GM23248 (cell line): Measurements from ENCODE around the gene TENM3. TPM values are rescaled to one million over a fixed set of nuclear protein-coding genes. Genes with fewer than 3 reads are reported as not detected.

Experiments used
- DNase-seq: peaks from one replicate; pipeline ENCODE4 v3.0.0-alpha.2; 2015
- H2AFZ ChIP-seq: fragments of 200-600 bp; sonication (generic); 2 replicates; pipeline ENCODE4 v1.6.1; 2016; ENCODE audit warnings: antibody characterized with exemption
- H3F3A ChIP-seq: fragments of 200-600 bp; sonication (generic); 2 replicates; pipeline ENCODE4 v1.6.1; 2016; ENCODE audit warnings: mild to moderate bottlenecking, antibody characterized with exemption, mixed run types; ENCODE audit not compliant: insufficient read depth
- H3K27ac ChIP-seq: fragments of 200-600 bp; sonication (generic); 2 replicates; pipeline ENCODE4 v1.5.1; 2016; ENCODE audit warnings: mild to moderate bottlenecking
- H3K27me3 ChIP-seq: fragments of 200-600 bp; sonication (generic); replicated peaks from 2 replicates; pipeline ENCODE4 v1.6.1; 2016; ENCODE audit warnings: mild to moderate bottlenecking; ENCODE audit not compliant: insufficient read depth
- H3K36me3 ChIP-seq: fragments of 200-600 bp; sonication (generic); 2 replicates; pipeline ENCODE4 v1.6.1; 2016; ENCODE audit warnings: low read depth, mild to moderate bottlenecking
- H3K4me1 ChIP-seq: fragments of 200-600 bp; sonication (generic); 2 replicates; pipeline ENCODE4 v1.6.1; 2016; ENCODE audit warnings: mild to moderate bottlenecking; ENCODE audit not compliant: insufficient read depth
- H3K4me2 ChIP-seq: fragments of 200-600 bp; sonication (generic); one replicate; pipeline ENCODE4 v1.6.1; 2016; ENCODE audit warnings: mild to moderate bottlenecking; ENCODE audit not compliant: unreplicated experiment
- H3K4me3 ChIP-seq: fragments of 200-600 bp; sonication (generic); 2 replicates; pipeline ENCODE4 v1.5.1; 2016; ENCODE audit warnings: mild to moderate bottlenecking
- H3K79me2 ChIP-seq: fragments of 200-600 bp; sonication (generic); 2 replicates; pipeline ENCODE4 v1.6.1; 2016; ENCODE audit warnings: mild to moderate bottlenecking; ENCODE audit not compliant: insufficient read depth
- H3K9ac ChIP-seq: fragments of 200-600 bp; sonication (generic); 2 replicates; pipeline ENCODE4 v1.6.1; 2016; ENCODE audit warnings: mild to moderate bottlenecking
- H3K9me2 ChIP-seq: fragments of 200-600 bp; sonication (generic); 2 replicates; pipeline ENCODE4 v1.6.1; 2016; ENCODE audit warnings: mixed run types, mild to moderate bottlenecking, moderate library complexity; ENCODE audit not compliant: insufficient read depth
- H3K9me3 ChIP-seq: fragments of 200-600 bp; sonication (generic); one replicate; pipeline ENCODE4 v1.6.1; 2017; ENCODE audit warnings: low read depth
- H4K20me1 ChIP-seq: fragments of 200-600 bp; sonication (generic); 2 replicates; pipeline ENCODE4 v1.6.0; 2016; ENCODE audit not compliant: insufficient read depth
- EZH2 ChIP-seq: fragments of 200-600 bp; sonication (generic); IDR thresholded peaks from 2 replicates; pipeline ENCODE4 v1.6.1; 2018; ENCODE audit warnings: antibody characterized with exemption, mild to moderate bottlenecking; ENCODE audit not compliant: insufficient read depth, poor library complexity, severe bottlenecking
- EZH2phosphoT487 ChIP-seq: fragments of 200-600 bp; sonication (generic); IDR thresholded peaks from 2 replicates; pipeline ENCODE4 v1.6.1; 2018; ENCODE audit warnings: antibody characterized with exemption, moderate library complexity, mild to moderate bottlenecking, low read depth; ENCODE audit not compliant: insufficient read depth
- WGBS, 2 experiments: methylation state at CpG; one replicate each; pipeline ENCODE4 v1.1.6; 2015 to 2017; ENCODE audit warnings: low lambda C conversion rate in 2 of 2, low coverage in 1 of 2; ENCODE audit errors: missing lambda C conversion rate in 2 of 2; 5-methylcytosine and 5-hydroxymethylcytosine counted together
- in situ Hi-C: fragments of 300-500 bp; cut with MboI; formaldehyde crosslinking; loops from 2 replicates; pipeline ENCODE4 v1.15.0; 2020
- polyA plus RNA-seq: library from polyadenylated mRNA; unstranded; fragments of >200 nt; fragmentation: Nextera tagmentation; extraction: Ambion mirVana; gene quantifications from 2 replicates; pipeline ENCODE4 v1.2.1, GENCODE V29; 2016
- total RNA-seq: library from RNA; depleted of rRNA; stranded (reverse); fragments of >200 nt; shearing (Covaris generic); gene quantifications from 2 replicates; pipeline ENCODE4 v1.2.3, GENCODE V29; 2014

The TENM3 gene
- total and polyA plus RNA-seq, 2 experiments from 2014 or later, result 0.83 to 8.1 TPM

- H3K9me2 ChIP-seq, result no peaks in the 10 kb centered on the region
- H3K4me2 ChIP-seq, result no peak overlapping the region
- H3K9me3 ChIP-seq, result no peaks in the 10 kb centered on the region
- no peaks in the 10 kb centered on the region for H4K20me1 ChIP-seq
- no peaks in the 10 kb centered on the region for H3K36me3 ChIP-seq
- no peak for DNase-seq
- no peak overlapping the region for H2AFZ ChIP-seq
- H3K79me2 ChIP-seq, result no peaks in the 10 kb centered on the region
- H3K27ac ChIP-seq, result no peak overlapping the region
- peaks cover 14% of the 10 kb centered on the region for H3K27me3 ChIP-seq
- no peak overlapping the region for H3K9ac ChIP-seq
- H3F3A ChIP-seq, result no peaks in the 10 kb centered on the region
- WGBS, 2 experiments, result 36 to 37% methylated on average over 17 of the region's 17 CpGs
- no peaks in the 10 kb centered on the region for H3K4me1 ChIP-seq
- in situ Hi-C loops, result no loop called here
- TF ChIP-seq EZH2phosphoT487 (no peak), EZH2 (no peak)
- H3K4me3 ChIP-seq, result no peak overlapping the region
These were observed 599.7 kb downstream of the TENM3 start for GRCh38 chr4:182842759-182843390.

GRCh38 chr4:182843808-182844325 is 600.7 kb downstream of the TENM3 start:
- in situ Hi-C loops, result no loop called here
- Histone ChIP-seq H3K9me2 (no peaks in the 10 kb centered on the region), H3K9me3 (no peaks in the 10 kb centered on the region), H3K4me2 (no peak overlapping the region), H3K4me3 (no peak overlapping the region), H3K27me3 (peaks cover 14% of the 10 kb centered on the region), H3K9ac (no peak overlapping the region), H2AFZ (no peak overlapping the region), H3K79me2 (no peaks in the 10 kb centered on the region), H3K36me3 (no peaks in the 10 kb centered on the region), H3K27ac (no peak overlapping the region), H3F3A (no peaks in the 10 kb centered on the region), H4K20me1 (no peaks in the 10 kb centered on the region), H3K4me1 (no peaks in the 10 kb centered on the region)
- WGBS, 2 experiments, result 53 to 66% methylated on average over 8 to 9 of the region's 9 CpGs
- no peak for TF ChIP-seq EZH2phosphoT487
- no peak for TF ChIP-seq EZH2
- DNase-seq, result no peak

DNA sequence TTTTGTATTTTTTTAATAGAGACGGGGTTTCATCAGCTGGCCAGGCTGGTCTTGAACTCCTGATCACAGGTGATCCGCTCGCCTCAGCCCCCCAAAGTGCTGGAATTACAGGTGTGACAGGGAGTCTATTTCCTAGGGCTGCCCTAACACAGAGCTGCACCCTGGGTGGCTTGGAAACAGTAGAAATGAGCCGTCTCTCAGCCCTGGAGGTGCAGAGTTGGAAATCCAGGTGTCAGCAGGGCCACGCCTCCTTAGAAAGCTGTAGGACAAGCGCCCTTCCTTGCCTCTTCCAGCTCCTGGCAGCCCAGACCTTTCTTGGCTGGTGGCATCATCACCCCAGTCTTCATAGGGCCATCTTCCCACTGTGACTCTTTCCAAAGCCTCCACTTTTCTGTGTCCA is 602.4 kb downstream of the TENM3 start:
- peaks cover 14% of the 10 kb centered on the region for H3K27me3 ChIP-seq
- no peak overlapping the region for H2AFZ ChIP-seq
- H3K9me3 ChIP-seq, result no peaks in the 10 kb centered on the region
- no peaks in the 10 kb centered on the region for H3K9me2 ChIP-seq
- H4K20me1 ChIP-seq, result no peaks in the 10 kb centered on the region
- H3K4me2 ChIP-seq, result no peak overlapping the region
- H3K4me3 ChIP-seq, result no peak overlapping the region
- TF ChIP-seq EZH2phosphoT487, result no peak
- no peak for TF ChIP-seq EZH2
- no peaks in the 10 kb centered on the region for H3K4me1 ChIP-seq
- no peak for DNase-seq
- H3K36me3 ChIP-seq, result no peaks in the 10 kb centered on the region
- in situ Hi-C loops, result no loop called here
- 40 to 58% methylated on average over 6 of the region's 6 CpGs for WGBS, 2 experiments
- no peaks in the 10 kb centered on the region for H3K79me2 ChIP-seq
- no peaks in the 10 kb centered on the region for H3F3A ChIP-seq
- no peak overlapping the region for H3K27ac ChIP-seq
- H3K9ac ChIP-seq, result no peak overlapping the region

- H4K20me1 ChIP-seq, result no peaks in the 10 kb centered on the region
- H3K36me3 ChIP-seq, result no peaks in the 10 kb centered on the region
- no peak overlapping the region for H3K4me2 ChIP-seq
- no peak for TF ChIP-seq EZH2
- TF ChIP-seq EZH2phosphoT487, result no peak
- no peaks in the 10 kb centered on the region for H3F3A ChIP-seq
- no peak overlapping the region for H3K27ac ChIP-seq
- peaks cover 14% of the 10 kb centered on the region for H3K27me3 ChIP-seq
- no peak overlapping the region for H3K9ac ChIP-seq
- H3K9me2 ChIP-seq, result no peaks in the 10 kb centered on the region
- DNase-seq, result no peak
- no peaks in the 10 kb centered on the region for H3K9me3 ChIP-seq
- 50% methylated on average over 8 of the region's 8 CpGs for WGBS, 2 experiments
- no peaks in the 10 kb centered on the region for H3K4me1 ChIP-seq
- in situ Hi-C loops, result no loop called here
- no peak overlapping the region for H3K4me3 ChIP-seq
- H2AFZ ChIP-seq, result no peak overlapping the region
- no peaks in the 10 kb centered on the region for H3K79me2 ChIP-seq
These were observed 602.8 kb downstream of the TENM3 start for GRCh38 chr4:182846036-182846435.
